Testis (tissue), 2 donors: ENCODE measurements around the gene SCYGR8.

Experiments used
- POLR2A ChIP-seq: fragments of 450-650 bp; IDR thresholded peaks from one replicate; pipeline ENCODE4 v1.6.1; 2017; ENCODE audit warnings: antibody characterized with exemption, mild to moderate bottlenecking, moderate library complexity
- TF ChIP-seq, protein P1 (sequence below), 3 experiments: fragments of 450-650 bp in 2 of 3; fragments of 200-600 bp in 1 of 3; sonication (generic) in 1 of 3; IDR thresholded peaks; one replicate each; pipeline ENCODE4 v1.5.1; 2016 to 2019; ENCODE audit warnings: antibody characterized with exemption in 3 of 3, mild to moderate bottlenecking in 2 of 3, moderate library complexity in 1 of 3

- TF ChIP-seq, protein P1, sequence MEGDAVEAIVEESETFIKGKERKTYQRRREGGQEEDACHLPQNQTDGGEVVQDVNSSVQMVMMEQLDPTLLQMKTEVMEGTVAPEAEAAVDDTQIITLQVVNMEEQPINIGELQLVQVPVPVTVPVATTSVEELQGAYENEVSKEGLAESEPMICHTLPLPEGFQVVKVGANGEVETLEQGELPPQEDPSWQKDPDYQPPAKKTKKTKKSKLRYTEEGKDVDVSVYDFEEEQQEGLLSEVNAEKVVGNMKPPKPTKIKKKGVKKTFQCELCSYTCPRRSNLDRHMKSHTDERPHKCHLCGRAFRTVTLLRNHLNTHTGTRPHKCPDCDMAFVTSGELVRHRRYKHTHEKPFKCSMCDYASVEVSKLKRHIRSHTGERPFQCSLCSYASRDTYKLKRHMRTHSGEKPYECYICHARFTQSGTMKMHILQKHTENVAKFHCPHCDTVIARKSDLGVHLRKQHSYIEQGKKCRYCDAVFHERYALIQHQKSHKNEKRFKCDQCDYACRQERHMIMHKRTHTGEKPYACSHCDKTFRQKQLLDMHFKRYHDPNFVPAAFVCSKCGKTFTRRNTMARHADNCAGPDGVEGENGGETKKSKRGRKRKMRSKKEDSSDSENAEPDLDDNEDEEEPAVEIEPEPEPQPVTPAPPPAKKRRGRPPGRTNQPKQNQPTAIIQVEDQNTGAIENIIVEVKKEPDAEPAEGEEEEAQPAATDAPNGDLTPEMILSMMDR (IDR thresholded peaks at IDR 0.05): no peak
- TF ChIP-seq POLR2A: no peak
Observed at GRCh38 chr2:227728035-227728434, 17.7 kb upstream of the SCYGR8 start, which contains the start of gene SCYGR7.
